NK-92 (cell line): ENCODE results near the gene C13orf46.
"Not testable (repeated sequence)": the region's sequence is repeated elsewhere in the genome, so short reads cannot be mapped to it uniquely, and the experiment has no call there.

Experiments
- DNase-seq: peaks from one replicate; lab custom pipeline; 2025; ENCODE audit not compliant: unreplicated experiment; lab: John Stamatoyannopoulos, UW

The C13orf46 gene

GRCh38 chr13:113926951-113927660 lies 46.8 kb downstream of the C13orf46 start:
- no peak for DNase-seq

- no peak for DNase-seq
Measured at GRCh38 chr13:113926301-113926761, 47.5 kb downstream of the C13orf46 start.

- no peak for DNase-seq
Measured at GRCh38 chr13:113924184-113924901, 49.5 kb downstream of the C13orf46 start.

- no peak for DNase-seq
Measured at GRCh38 chr13:113923376-113924063, 50.4 kb downstream of the C13orf46 start.

- DNase-seq = no peak
Measured at GRCh38 chr13:113922412-113923118, 51.3 kb downstream of the C13orf46 start.

GRCh38 chr13:113921763-113922162 lies 52.1 kb downstream of the C13orf46 start:
- DNase-seq = no peak

GRCh38 chr13:113920606-113921286 lies 53.1 kb downstream of the C13orf46 start:
- DNase-seq = no peak

- no peak for DNase-seq
Measured at GRCh38 chr13:113919761-113920559, 53.9 kb downstream of the C13orf46 start.

- DNase-seq = no peak
Measured at GRCh38 chr13:113918981-113919701, 54.7 kb downstream of the C13orf46 start.

- no peak for DNase-seq
Measured at GRCh38 chr13:113918580-113918979, 55.3 kb downstream of the C13orf46 start.

- no peak for DNase-seq
Measured at GRCh38 chr13:113917594-113918371, 56.1 kb downstream of the C13orf46 start.

- DNase-seq = no peak
Measured at GRCh38 chr13:113917096-113917495, 56.8 kb downstream of the C13orf46 start.

GRCh38 chr13:113916330-113916815 lies 57.5 kb downstream of the C13orf46 start:
- DNase-seq = no peak

GRCh38 chr13:113915786-113916329 lies 58.0 kb downstream of the C13orf46 start:
- DNase-seq = no peak

GRCh38 chr13:113915012-113915763 lies 58.7 kb downstream of the C13orf46 start:
- no peak for DNase-seq

- no peak for DNase-seq
Measured at GRCh38 chr13:113914333-113915011, 59.4 kb downstream of the C13orf46 start.

- not testable (repeated sequence) for DNase-seq
Measured at GRCh38 chr13:113913838-113914237, 60.0 kb downstream of the C13orf46 start.
